HepG2 (cell line): ENCODE results near the gene CYP2W1.

Source experiments
- ATRX ChIP-seq: sonication (generic); formaldehyde crosslinking; IDR thresholded peaks from 2 replicates; pipeline ENCODE4 v1.4.0; 2020; ENCODE audit warnings: missing genetic modification reagents, borderline replicate concordance
- CTCF ChIP-seq: sonication (generic); formaldehyde crosslinking; IDR thresholded peaks from 2 replicates; pipeline ENCODE4 v1.5.0; 2020; ENCODE audit warnings: mild to moderate bottlenecking, missing genetic modification reagents, moderate library complexity
- HNRNPLL ChIP-seq: fragments of 200-400 bp; formaldehyde crosslinking; IDR thresholded peaks from 2 replicates; pipeline ENCODE4 v1.6.1; 2017; ENCODE audit warnings: mild to moderate bottlenecking, low read depth, low read length; ENCODE audit not compliant: poor library complexity, severe bottlenecking
- JUNB ChIP-seq: sonication (generic); formaldehyde crosslinking; IDR thresholded peaks from 2 replicates; pipeline ENCODE4 v1.8.0; 2022; ENCODE audit warnings: missing genetic modification reagents, mild to moderate bottlenecking, borderline replicate concordance
- MTA3 ChIP-seq: sonication (generic); formaldehyde crosslinking; IDR thresholded peaks from 2 replicates; pipeline ENCODE4 v1.4.0; 2020; ENCODE audit warnings: missing genetic modification reagents
- NR3C1 ChIP-seq: sonication (generic); formaldehyde crosslinking; IDR thresholded peaks from 2 replicates; pipeline ENCODE4 v1.4.0; 2020; ENCODE audit warnings: missing genetic modification reagents
- PAF1 ChIP-seq: IDR thresholded peaks from 2 replicates; pipeline ENCODE4 v1.6.1; 2016; ENCODE audit warnings: missing genetic modification reagents, missing compliant biosample characterization
- PRDM4 ChIP-seq: sonication (generic); formaldehyde crosslinking; IDR thresholded peaks from 2 replicates; pipeline ENCODE4 v1.9.0; 2021; ENCODE audit warnings: missing genetic modification reagents, borderline replicate concordance
- SUZ12 ChIP-seq: fragments of 150-350 bp; IDR thresholded peaks from 2 replicates; pipeline ENCODE4 v1.6.1; 2014; ENCODE audit warnings: low read depth, low read length
- ZBTB1 ChIP-seq: sonication (generic); formaldehyde crosslinking; IDR thresholded peaks from 2 replicates; pipeline ENCODE4 v1.4.0; 2020; ENCODE audit warnings: missing genetic modification reagents, borderline replicate concordance
- ZNF510 ChIP-seq: sonication (generic); formaldehyde crosslinking; IDR thresholded peaks from 2 replicates; pipeline ENCODE4 v1.4.0; 2020; ENCODE audit warnings: low read depth, mild to moderate bottlenecking, missing genetic modification reagents

- TF ChIP-seq ATRX (CRISPR knock-in tag) (no peak), ZNF510 (CRISPR knock-in tag) (no peak), SUZ12 (no peak), ZBTB1 (no peak), HNRNPLL (no peak), MTA3 (CRISPR knock-in tag) (no peak), PRDM4 (CRISPR knock-in tag) (no peak), PAF1 (CRISPR knock-in tag) (no peak), NR3C1 (CRISPR knock-in tag) (no peak), CTCF (CRISPR knock-in tag) (no peak), JUNB (CRISPR knock-in tag) (no peak)
Measured at GRCh38 chr7:968205-969105, 14.5 kb upstream of the CYP2W1 start.
